Naive thymus-derived CD4-positive, alpha-beta T cell (primary cell): ENCODE data around the gene TMCC3. TPM values are rescaled to one million over a fixed set of nuclear protein-coding genes. Genes with fewer than 3 reads are reported as not detected.
"Not testable (repeated sequence)": the region's sequence is repeated elsewhere in the genome, so short reads cannot be mapped to it uniquely, and the experiment has no call there.

Source experiments
- ATAC-seq: fragments of 150-1000 bp; cut with Tn5 transposase; 2 replicates; pipeline ENCODE4 v1.10.0; 2021; ENCODE audit warnings: mild to moderate bottlenecking, moderate library complexity
- CTCF ChIA-PET: fragments of 350-600 bp; sonication (Branson Sonifier 250); formaldehyde crosslinking; loops from one replicate; lab custom pipeline; 2021; ENCODE audit warnings: antibody characterized with exemption; lab: Charles Lee
- POLR2A ChIA-PET: fragments of 350-600 bp; sonication (Branson Sonifier 250); formaldehyde crosslinking; loops from one replicate; lab custom pipeline; 2021; ENCODE audit warnings: antibody characterized with exemption, inconsistent platforms; lab: Charles Lee
- DNase-seq, 9 donors: peaks; one replicate each; pipeline versions ENCODE4 v3.0.0 to v3.0.0-alpha.2; 2020 to 2022; ENCODE audit warnings: mixed read lengths in 1 of 9
- H3K27ac ChIP-seq: one replicate; pipeline ENCODE4 v1.7.0; 2013; ENCODE audit warnings: mild to moderate bottlenecking, low read depth, low read length, moderate library complexity
- H3K27me3 ChIP-seq, 2 donors: one replicate each; pipeline ENCODE4 v1.7.0; 2013; ENCODE audit warnings: low read length in 2 of 2, mild to moderate bottlenecking in 2 of 2, moderate library complexity in 2 of 2; ENCODE audit not compliant: control insufficient read depth in 2 of 2, insufficient read depth in 2 of 2
- H3K36me3 ChIP-seq, 3 experiments: 1 replicate in 2 of 3; 2 replicates in 1 of 3; pipeline ENCODE4 v1.7.0; 2013; ENCODE audit warnings: low read length in 3 of 3, mild to moderate bottlenecking in 3 of 3, moderate library complexity in 1 of 3; ENCODE audit not compliant: insufficient read depth in 3 of 3, control insufficient read depth in 2 of 3
- H3K4me1 ChIP-seq, 2 donors: one replicate each; pipeline ENCODE4 v1.7.0; 2013; ENCODE audit warnings: low read length in 2 of 2, mild to moderate bottlenecking in 2 of 2, moderate library complexity in 1 of 2; ENCODE audit not compliant: control insufficient read depth in 2 of 2, insufficient read depth in 2 of 2
- H3K4me3 ChIP-seq: 2 replicates; pipeline ENCODE4 v1.7.0; 2013; ENCODE audit warnings: mild to moderate bottlenecking, low read length
- H3K9me3 ChIP-seq, 3 experiments: 1 replicate in 2 of 3; 2 replicates in 1 of 3; pipeline ENCODE4 v1.7.0; 2013; ENCODE audit warnings: low read length in 3 of 3; ENCODE audit not compliant: control insufficient read depth in 2 of 3
- H3K27ac Mint-ChIP-seq, 9 donors: one replicate each; pipeline ENCODE4 v1.8.0; 2020 to 2022; ENCODE audit warnings: mixed read lengths in 9 of 9, mild to moderate bottlenecking in 8 of 9, moderate library complexity in 5 of 9, inconsistent platforms in 2 of 9
- H3K27me3 Mint-ChIP-seq, 5 donors: one replicate each; pipeline ENCODE4 v1.8.0; 2021 to 2022; ENCODE audit warnings: mixed read lengths in 5 of 5, mild to moderate bottlenecking in 1 of 5
- H3K36me3 Mint-ChIP-seq, 5 donors: one replicate each; pipeline ENCODE4 v1.8.0; 2020 to 2022; ENCODE audit warnings: mixed read lengths in 5 of 5, mild to moderate bottlenecking in 3 of 5, inconsistent platforms in 1 of 5
- H3K4me1 Mint-ChIP-seq, 7 donors: one replicate each; pipeline ENCODE4 v1.8.0; 2020 to 2022; ENCODE audit warnings: mixed read lengths in 7 of 7, mild to moderate bottlenecking in 3 of 7, inconsistent platforms in 1 of 7
- H3K4me3 Mint-ChIP-seq, 10 donors: one replicate each; pipeline ENCODE4 v1.8.0; 2020 to 2022; ENCODE audit warnings: mild to moderate bottlenecking in 10 of 10, mixed read lengths in 10 of 10, moderate library complexity in 6 of 10, inconsistent platforms in 2 of 10
- H3K9me3 Mint-ChIP-seq, 11 donors: one replicate each; pipeline ENCODE4 v1.8.0; 2020 to 2022; ENCODE audit warnings: mixed read lengths in 11 of 11, mild to moderate bottlenecking in 4 of 11, inconsistent platforms in 1 of 11, moderate library complexity in 1 of 11
- intact Hi-C, 2 donors: fragments of 100-400 bp; cut with micrococcal nuclease; formaldehyde crosslinking; loops; one replicate each; pipeline ENCODE4 v1.15.1; 2023
- polyA plus RNA-seq, 2 donors: library from polyadenylated mRNA; unstranded; fragments of 300-500 nt; fragmentation: Illumina TruSeq; gene quantifications; one replicate each; pipeline ENCODE4 v1.2.3, GENCODE V29; 2021
- total RNA-seq, 6 experiments: library from RNA in 5 of 6; stranded (reverse) in 5 of 6; gene quantifications; 1 replicate in 5 of 6; 2 replicates in 1 of 6; pipeline ENCODE4 v1.2.3 and lab custom pipeline; 2021 to 2026

The TMCC3 gene
- total and polyA plus RNA-seq, 7 experiments from 2014 or later: 0.08 to 9.7 (median 0.10) TPM; not detected in 2

DNA sequence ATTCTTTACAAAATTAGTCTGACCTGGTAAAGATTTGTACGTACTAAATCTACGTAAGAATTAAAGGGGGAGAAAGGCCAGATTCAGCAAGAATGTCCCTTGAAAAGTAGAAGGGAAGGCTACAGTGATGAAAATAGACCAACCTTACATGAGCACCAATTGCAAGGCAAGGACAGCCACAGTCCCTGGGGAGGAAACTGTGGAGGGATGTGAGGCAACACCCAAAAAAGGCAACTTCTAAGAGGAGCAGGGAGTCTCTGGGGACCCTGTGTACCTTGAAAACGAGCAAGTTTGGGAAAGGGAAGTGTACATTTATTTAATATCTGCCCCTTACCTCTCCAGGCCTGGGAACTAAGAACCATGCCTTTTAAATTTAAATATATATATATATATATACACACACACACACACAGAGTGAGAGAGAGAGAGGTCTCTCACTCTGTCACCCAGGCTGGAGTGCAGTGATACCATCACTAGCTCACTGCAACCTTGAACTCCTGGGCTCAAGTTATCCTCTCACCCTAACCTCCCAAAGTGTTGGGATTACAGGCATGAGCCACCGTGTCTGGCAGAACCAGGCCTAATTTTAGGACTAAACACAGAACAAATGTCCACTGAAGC is 56.4 kb downstream of the TMCC3 start:
- Mint-ChIP-seq H3K27me3 (peaks cover 0 to 13% (median 5%) of the 10 kb centered on the region in 5 donors), H3K4me3 (no peak overlapping the region), H3K27ac (no peak overlapping the region), H3K4me1 (peaks cover 0 to 4% (median 0%) of the 10 kb centered on the region in 7 donors), H3K9me3 (no peaks in the 10 kb centered on the region), H3K36me3 (no peaks in the 10 kb centered on the region)
- no peaks in the 10 kb centered on the region for H3K9me3 ChIP-seq
- ChIA-PET POLR2A (no interaction called here), CTCF (interaction anchor here (0.7 kb wide), 1 partner anchor 443 kb away, joined by 3 read pairs; no protein-coding TSS in a partner anchor)
- no peaks in the 10 kb centered on the region for H3K4me1 ChIP-seq
- H3K27me3 ChIP-seq: no peaks in the 10 kb centered on the region
- H3K4me3 ChIP-seq: no peak overlapping the region
- no peak for DNase-seq
- no peaks in the 10 kb centered on the region for H3K36me3 ChIP-seq
- ATAC-seq: no peak
- intact Hi-C loops: no loop called here
- no peak overlapping the region for H3K27ac ChIP-seq

DNA sequence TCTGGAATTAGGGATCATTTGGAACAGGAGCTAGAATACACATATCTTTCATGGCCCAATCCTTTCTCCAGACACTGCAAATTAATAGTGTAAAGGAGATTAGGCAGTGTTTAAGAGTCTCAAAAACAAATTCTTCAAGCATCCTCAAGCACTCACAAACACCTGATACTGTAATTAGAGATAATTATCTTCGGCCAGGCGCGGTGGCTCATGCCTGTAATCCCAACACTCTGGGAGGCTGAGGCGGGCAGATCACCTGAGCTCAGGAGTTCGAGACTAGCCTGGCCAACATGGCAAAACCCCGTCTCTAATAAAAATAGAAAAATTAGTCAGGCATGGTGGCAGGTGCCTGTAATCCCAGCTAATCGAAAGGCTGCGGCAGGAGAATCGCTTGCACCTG is 57.6 kb downstream of the TMCC3 start:
- H3K4me3 ChIP-seq, H3K27ac Mint-ChIP-seq, H3K9me3 ChIP-seq, H3K4me1 Mint-ChIP-seq, DNase-seq, H3K4me3 Mint-ChIP-seq, H3K27me3 ChIP-seq, intact Hi-C loops, H3K4me1 ChIP-seq, H3K9me3 Mint-ChIP-seq, H3K27ac ChIP-seq, H3K27me3 Mint-ChIP-seq, CTCF ChIA-PET, POLR2A ChIA-PET, ATAC-seq, H3K36me3 Mint-ChIP-seq, H3K36me3 ChIP-seq: not testable (repeated sequence)

DNA sequence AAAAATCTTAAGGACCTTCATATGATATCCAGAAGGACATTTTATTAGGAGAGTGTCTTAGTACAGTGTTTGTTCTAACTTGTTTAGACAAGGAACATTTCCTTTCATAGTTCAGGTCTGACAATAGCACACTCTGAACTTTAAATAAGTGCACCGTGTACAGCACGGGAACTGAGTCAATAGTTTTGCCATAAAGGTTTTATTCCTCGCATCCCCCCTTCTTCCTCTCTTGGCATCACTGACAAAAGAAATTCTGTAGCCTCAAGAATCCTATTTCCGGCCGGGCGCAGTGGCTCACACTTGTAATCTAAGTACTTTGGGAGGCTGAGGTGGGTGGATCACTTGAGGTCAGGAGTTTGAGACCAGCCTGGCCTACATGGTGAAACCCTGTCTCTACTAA is 58.3 kb downstream of the TMCC3 start:
- Histone ChIP-seq H3K36me3 (no peaks in the 10 kb centered on the region), H3K4me3 (no peak overlapping the region), H3K4me1 (no peaks in the 10 kb centered on the region), H3K27ac (no peak overlapping the region), H3K9me3 (no peaks in the 10 kb centered on the region), H3K27me3 (no peaks in the 10 kb centered on the region)
- no peaks in the 10 kb centered on the region for H3K9me3 Mint-ChIP-seq
- ChIA-PET CTCF (no interaction called here), POLR2A (no interaction called here)
- H3K4me1 Mint-ChIP-seq: peaks cover 0 to 4% (median 0%) of the 10 kb centered on the region in 7 donors
- DNase-seq: no peak
- H3K36me3 Mint-ChIP-seq: no peaks in the 10 kb centered on the region
- intact Hi-C loops: no loop called here
- ATAC-seq: no peak
- peaks cover 0 to 9% (median 0%) of the 10 kb centered on the region in 5 donors for H3K27me3 Mint-ChIP-seq
- no peak overlapping the region for H3K4me3 Mint-ChIP-seq
- no peak overlapping the region for H3K27ac Mint-ChIP-seq

DNA sequence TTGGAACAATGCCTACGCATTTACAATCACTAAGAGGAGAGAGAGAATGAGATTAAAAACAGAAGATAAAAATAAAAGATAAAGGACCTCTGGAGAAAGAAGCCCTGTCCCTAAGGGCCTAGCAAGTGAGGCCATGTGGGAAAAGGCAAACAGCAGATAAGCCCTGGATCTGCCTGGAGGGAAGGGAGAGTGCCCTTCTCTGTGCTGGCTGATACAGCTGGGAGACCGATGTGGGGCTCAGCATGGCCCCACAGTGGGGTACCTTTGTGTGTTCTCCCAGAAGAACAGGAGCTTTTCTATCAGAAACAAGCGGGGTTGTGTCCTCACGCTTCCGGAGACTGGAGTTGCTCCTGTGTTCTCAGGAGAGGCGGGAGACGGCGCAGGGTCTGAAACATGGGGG is 59.9 kb downstream of the TMCC3 start:
- Mint-ChIP-seq H3K36me3 (no peaks in the 10 kb centered on the region), H3K9me3 (no peaks in the 10 kb centered on the region), H3K4me1 (peaks cover 0 to 14% (median 10%) of the 10 kb centered on the region in 7 donors), H3K4me3 (no peak overlapping the region), H3K27me3 (peaks cover 0 to 9% (median 0%) of the 10 kb centered on the region in 5 donors), H3K27ac (no peak overlapping the region)
- ATAC-seq (no peak), DNase-seq (no peak)
- intact Hi-C loops: no loop called here
- ChIA-PET POLR2A (no interaction called here), CTCF (no interaction called here)
- Histone ChIP-seq H3K36me3 (no peaks in the 10 kb centered on the region), H3K27me3 (no peaks in the 10 kb centered on the region), H3K9me3 (no peaks in the 10 kb centered on the region), H3K4me3 (no peak overlapping the region), H3K4me1 (no peaks in the 10 kb centered on the region), H3K27ac (no peak overlapping the region)

DNA sequence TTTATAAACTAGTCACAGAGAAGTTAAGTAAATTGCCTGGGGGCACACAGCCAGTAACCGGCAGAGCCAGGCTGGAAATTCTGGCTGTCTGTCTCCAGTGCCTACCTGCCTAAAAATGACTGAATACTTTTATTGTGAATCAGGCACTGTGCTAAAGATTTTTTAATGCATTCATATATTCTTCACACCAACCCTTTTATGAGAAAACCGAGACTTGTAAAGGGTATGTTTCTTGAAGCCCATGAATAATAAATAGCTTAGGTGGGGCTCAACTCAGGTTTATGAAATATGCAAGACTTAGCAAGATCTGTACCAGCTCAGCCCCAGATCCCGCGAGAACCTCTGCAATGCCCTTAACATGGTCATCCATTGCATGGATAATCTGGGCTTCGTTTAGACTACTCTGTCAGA is 60.8 kb downstream of the TMCC3 start:
- Histone ChIP-seq H3K9me3 (no peaks in the 10 kb centered on the region), H3K27me3 (no peaks in the 10 kb centered on the region), H3K4me1 (no peaks in the 10 kb centered on the region), H3K27ac (no peak overlapping the region), H3K4me3 (no peak overlapping the region), H3K36me3 (no peaks in the 10 kb centered on the region)
- H3K27ac Mint-ChIP-seq: no peak overlapping the region
- intact Hi-C loops: no loop called here
- no peak for ATAC-seq
- ChIA-PET CTCF (no interaction called here), POLR2A (no interaction called here)
- no peaks in the 10 kb centered on the region for H3K9me3 Mint-ChIP-seq
- no peaks in the 10 kb centered on the region for H3K36me3 Mint-ChIP-seq
- peaks cover 0 to 16% (median 10%) of the 10 kb centered on the region in 7 donors for H3K4me1 Mint-ChIP-seq
- peaks cover 0 to 9% (median 0%) of the 10 kb centered on the region in 5 donors for H3K27me3 Mint-ChIP-seq
- H3K4me3 Mint-ChIP-seq: no peak overlapping the region
- no peak for DNase-seq

DNA sequence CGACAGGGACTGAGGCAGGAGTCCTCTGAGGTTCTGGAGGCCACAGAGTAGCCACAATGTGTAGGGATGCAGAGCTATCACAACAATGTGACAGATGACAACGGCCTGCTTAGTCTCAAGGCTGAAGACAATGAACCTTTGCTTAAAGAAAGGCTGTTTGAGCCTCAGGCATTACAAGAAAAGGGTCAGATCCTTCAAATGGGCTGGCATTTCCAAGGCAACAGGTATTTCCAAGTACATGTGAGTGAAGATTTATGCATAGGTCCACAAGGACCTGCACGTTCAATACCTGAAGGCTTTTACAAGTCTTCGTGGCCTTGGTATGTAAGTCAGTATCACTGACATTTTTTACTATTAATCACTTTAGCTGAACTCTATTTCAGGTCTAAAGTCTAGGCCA is 62.0 kb downstream of the TMCC3 start:
- no peaks in the 10 kb centered on the region for H3K27me3 ChIP-seq
- ChIA-PET CTCF (interaction anchor here (0.7 kb wide), 1 partner anchor 1211 kb away, joined by 4 read pairs; no protein-coding TSS in a partner anchor), POLR2A (no interaction called here)
- Mint-ChIP-seq H3K4me1 (peaks cover 0 to 17% (median 10%) of the 10 kb centered on the region in 7 donors), H3K27ac (no peak overlapping the region), H3K4me3 (no peak overlapping the region), H3K27me3 (peaks cover 0 to 9% (median 0%) of the 10 kb centered on the region in 5 donors), H3K9me3 (peaks cover 0 to 1% (median 0%) of the 10 kb centered on the region in 11 donors), H3K36me3 (no peaks in the 10 kb centered on the region)
- H3K4me3 ChIP-seq: no peak overlapping the region
- intact Hi-C loops: no loop called here
- H3K36me3 ChIP-seq: no peaks in the 10 kb centered on the region
- H3K27ac ChIP-seq: no peak overlapping the region
- no peaks in the 10 kb centered on the region for H3K4me1 ChIP-seq
- DNase-seq (no peak), ATAC-seq (no peak)
- no peaks in the 10 kb centered on the region for H3K9me3 ChIP-seq
